GM21381 (cell line): ENCODE data around the gene LCMT2.

Experiments used
- ATAC-seq: cut with Tn5 transposase; IDR thresholded peaks from one replicate; pipeline ENCODE4 v1.9.1; 2021; ENCODE audit warnings: mild to moderate bottlenecking, moderate library complexity; ENCODE audit not compliant: unreplicated experiment

Gene LCMT2

DNA sequence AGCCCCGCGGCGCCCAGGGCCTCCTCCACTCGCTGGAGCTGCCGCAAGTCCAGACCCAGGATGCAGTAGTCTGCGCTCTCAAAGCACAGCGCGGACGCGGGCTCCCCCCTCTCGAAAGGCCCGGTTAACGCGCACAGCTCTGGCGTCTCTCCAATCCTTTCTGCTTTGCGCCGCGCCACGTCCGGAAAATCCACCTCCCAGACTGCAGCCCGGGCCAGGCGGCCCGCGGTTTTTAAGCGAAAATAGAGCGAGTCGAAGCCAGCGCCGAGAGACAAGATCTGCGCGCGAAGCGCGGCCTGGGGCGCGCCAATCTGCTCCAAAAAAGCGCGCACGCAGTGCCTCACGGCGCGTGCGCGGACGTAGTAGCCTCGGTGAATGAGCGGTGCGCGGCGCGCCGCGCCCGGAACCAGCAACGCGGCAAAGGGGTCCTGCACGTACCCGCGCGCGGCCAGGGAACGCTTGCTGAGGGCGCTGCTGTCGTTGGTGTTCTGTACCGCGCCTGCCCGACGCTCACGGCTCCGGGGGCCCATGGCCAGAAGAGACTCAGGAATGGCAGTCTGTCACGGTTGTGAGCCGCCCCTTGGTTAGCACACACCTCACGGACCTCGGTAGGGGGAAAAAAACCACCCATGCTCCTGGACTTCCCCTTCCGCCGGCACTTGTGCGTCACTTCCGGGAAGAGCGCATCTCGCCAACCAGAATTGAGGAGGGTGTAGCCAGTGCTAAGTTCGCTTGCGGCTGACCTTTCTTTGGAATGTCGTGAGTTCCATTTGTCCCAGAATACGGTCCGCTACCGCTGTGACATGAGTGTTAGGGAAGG is at the start of gene LCMT2:
LCMT2 (minus strand) TSS at position 614 of the 820 bp plus-strand sequence; CDS start at position 530, 84 bp downstream.
- ATAC-seq: peak; percentile 83

GRCh38 chr15:43378601-43379000 is 48.2 kb upstream of the LCMT2 start:
- no peak for ATAC-seq

GRCh38 chr15:43376017-43376705 is 45.8 kb upstream of the LCMT2 start:
- no peak for ATAC-seq

DNA sequence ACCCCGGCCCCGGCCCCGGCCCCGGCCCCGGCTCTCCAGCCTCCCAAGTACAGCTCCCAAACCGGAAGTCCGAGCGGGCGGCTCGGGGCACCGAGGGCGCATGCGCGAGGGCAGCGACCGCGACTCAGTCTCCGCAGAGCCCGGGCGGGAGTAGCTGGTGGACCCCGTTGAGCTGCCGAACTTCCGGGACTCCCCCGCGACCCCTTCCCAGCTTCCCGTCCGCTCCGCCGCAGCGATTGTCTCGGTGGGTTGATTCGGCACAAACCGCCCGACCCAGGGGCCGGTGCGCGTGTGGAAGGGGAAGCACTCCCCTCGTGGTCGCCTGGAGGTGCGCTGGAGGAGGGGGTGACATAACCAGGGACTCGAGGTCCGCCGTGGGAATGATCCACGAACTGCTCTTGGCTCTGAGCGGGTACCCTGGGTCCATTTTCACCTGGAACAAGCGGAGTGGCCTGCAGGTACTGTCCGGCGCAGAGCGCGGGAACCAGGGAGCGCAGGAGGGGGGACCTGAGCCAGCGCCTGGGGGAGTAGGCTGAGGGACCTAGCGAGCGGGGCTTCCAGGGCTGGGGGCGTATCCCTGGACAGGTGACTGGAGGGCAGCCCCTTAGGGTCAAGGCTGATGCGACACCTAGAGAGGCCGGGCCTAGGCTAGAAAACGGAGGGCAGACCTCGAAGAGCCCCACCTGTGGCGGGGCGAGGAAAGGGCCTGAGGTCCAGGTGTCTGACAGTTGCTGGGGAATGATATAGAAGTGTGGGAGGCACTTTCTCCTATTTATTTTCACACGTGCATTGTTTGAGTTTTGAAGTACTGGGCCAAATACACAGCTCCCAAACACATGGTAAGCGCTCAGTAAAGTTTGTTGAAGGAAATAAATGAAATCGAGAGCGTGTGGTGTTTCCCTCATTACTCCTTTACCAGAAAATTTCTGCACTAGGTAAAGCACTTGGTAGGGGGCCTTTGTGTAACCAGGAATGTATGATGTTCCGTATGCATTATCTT is 40.9 kb upstream of the LCMT2 start, which contains the start of the genes TUBGCP4 and ZSCAN29:
TUBGCP4 (plus strand) TSS at position 127 of the 1,000 bp plus-strand sequence; CDS start at position 381, 254 bp downstream.
ZSCAN29 (minus strand) TSS at position 69 of the 1,000 bp plus-strand sequence. CDS start 1,130 bp downstream, outside the sequence.
- peak; percentile 82 for ATAC-seq

DNA sequence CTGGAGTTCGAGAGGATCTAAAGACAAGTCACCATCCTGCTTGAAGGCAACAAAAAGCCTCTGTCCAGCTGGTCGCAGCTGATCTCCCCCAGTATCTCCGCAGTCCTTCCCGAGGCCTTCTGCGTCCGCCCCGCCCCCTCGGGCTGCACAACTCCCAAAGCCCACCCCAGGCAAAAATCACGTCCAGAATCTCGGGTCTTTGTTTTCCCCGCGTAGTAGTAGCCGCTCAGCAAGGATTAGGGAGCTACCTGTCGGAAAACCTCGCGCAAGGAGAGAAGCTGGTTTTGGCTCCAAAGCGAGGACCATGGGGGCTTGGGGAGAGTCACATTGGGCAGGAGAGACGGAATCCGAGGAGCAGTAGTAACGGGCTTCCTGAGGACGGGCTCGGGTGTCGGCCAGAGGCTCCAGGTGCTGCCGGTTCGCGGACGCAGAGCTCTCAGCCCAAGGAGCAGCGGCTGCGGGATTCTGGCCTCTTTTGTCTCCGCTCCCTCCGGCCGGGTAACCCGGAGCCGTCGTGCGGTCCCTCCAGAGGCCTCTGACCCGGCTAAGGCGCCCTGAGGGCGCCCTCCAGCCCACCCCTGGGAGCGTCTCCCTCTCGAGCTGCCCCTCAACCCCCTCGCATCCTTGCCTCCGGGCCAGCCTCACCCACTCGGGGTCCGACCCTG is 40.1 kb upstream of the LCMT2 start:
- peak; percentile 46 for ATAC-seq

DNA sequence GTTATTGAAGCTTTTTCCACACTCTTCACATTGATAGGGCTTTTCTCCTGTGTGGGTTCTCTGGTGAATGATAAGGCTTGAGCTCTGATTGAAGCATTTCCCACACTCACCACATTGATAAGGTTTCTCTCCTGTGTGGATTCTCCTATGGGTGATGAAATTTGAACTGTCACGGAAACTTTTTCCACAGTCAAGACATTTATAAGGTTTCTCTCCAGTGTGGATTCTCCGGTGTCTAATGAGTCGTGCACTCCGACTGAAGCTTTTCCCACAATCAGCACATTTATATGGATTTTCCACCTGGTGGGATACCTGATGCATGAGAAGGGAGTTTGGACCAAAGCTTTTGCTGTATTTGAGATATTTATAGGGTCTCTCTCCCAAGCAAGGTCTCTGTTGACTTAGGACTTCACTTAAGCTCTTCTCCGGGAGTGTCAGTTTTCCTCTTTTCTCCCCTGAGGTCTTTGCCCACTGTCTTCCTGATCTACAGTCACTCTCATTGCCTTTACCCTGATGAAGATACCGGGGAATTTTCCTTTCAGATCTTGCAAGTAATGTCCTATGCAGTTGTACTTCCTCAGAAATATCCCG is 31.0 kb upstream of the LCMT2 start:
- no peak for ATAC-seq

- no peak for ATAC-seq
These were observed 30.4 kb upstream of the LCMT2 start for GRCh38 chr15:43360821-43361220.

DNA sequence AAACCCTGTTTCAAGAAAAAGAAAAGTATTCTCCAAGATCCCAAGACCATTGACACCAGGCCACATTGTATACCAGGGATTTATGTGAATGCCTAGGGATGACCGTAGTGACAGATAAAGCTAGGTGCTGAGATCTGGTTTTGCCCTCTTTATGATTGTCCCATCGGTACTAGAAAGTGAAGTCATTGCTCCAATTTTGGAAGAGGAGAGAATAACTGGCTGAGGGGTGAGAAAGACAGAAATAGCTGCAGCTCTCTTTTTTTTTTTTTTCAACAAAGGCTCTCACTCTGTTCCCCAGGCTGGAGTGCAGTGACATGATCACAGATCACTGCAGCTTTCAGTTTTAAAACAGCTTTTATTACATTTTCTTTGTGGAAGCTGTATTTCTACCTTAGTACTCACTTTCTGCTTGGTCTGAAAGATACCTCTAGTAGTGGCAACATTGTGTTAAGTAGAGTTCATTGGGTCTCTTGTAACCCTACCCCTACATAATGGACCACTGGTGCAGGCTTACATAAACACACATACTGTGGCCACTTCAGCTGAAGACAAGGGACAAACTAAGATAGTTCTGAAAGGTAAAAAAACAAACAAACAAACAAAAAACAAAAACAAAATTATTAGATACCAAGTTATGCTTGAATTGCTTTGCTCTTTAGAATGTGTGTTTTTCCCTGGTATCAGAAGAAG is 22.5 kb upstream of the LCMT2 start:
- no peak for ATAC-seq

DNA sequence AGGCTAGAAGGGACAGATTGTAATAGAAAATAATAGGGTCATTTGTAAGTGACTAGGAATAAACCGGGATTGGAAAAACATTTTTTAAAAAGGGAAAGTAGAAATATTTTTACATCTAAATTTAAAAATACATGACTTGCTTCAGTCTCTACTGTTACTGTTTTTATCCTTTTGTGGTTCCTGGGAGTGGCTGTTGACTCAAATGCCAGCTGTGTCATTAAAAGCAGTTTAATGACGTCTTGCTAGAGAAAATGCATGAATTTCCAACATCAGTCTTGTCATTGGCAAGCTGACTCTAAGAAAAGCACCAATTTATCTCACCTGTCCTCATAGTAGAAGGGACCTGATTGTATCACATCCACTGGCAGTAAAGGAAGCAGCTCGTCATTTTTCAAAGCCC is 16.7 kb upstream of the LCMT2 start:
- ATAC-seq: no peak

DNA sequence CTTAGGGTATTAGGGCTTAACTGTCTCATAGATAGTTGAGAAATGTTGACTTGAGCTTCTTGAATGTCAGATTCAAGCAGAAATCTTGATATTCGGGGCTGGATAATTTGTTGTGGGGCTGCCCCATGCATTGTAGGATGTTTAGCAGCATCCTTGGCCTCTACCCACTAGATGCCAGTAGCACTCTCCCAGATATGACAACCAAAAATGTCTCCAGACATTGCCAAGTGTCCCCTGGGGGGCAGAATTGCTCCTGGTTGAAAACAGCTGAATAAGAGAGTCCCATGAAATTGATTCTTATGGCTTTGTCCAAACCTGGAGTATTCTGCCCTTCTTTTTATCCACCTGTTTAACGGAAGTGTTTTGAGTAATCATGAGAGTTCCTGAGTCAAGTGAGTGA is 15.9 kb upstream of the LCMT2 start:
- no peak for ATAC-seq

GRCh38 chr15:43330780-43331087 is 361 bp upstream of the LCMT2 start:
- ATAC-seq: peak; percentile 14

GRCh38 chr15:43329217-43329959 is 985 bp downstream of the LCMT2 start:
- ATAC-seq: no peak

DNA sequence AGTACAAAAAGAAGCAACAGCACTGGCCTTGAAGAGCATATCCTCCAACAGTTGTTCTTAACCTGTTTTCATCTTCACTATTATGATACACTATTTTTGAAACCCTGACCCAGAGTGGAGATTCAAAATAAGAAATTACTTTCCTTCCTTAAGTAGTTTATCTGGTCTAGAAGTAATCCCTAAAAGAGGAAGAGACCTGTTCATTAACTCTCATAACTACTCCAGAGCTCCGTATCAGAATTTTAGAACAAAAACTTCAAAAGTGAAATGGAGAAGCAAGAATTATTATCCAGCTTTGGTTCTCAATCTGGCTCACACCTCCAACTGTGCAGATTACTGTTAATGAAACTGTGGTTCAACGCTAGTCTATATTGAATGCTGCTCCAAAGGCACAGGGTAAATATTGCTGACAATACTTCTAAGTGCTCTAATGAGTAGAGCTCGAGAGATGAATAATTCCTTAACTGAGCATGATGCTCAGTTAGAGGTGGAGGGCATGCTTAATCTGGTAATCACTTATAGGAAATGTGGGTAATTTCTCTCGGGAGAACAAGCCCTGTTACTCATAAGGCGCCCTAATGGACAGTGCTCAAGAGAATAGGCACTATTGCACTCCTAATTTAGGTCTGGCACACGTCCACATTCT is 5.2 kb downstream of the LCMT2 start:
- no peak for ATAC-seq

GRCh38 chr15:43318990-43319771 is 11.2 kb downstream of the LCMT2 start:
- ATAC-seq: no peak

- ATAC-seq: no peak
These were observed 12.7 kb downstream of the LCMT2 start for GRCh38 chr15:43317566-43318184.

DNA sequence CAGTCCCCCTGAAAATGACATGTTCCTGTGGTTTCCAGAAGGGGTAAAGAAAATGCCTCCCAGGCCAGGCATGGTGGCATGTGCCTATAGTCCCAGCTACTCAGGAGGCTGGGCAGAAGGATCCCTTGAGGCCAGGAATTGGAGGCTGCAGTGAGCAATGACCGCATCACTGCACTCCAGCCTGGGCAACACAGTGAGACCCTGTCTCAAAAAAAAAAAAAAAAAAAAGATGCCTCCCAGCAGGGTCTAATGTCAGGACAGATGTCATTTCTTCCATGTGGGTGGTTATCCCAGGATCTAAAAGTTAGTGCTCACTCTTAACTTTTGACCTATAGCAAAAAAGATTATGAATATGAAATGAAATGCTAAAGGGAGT is 13.4 kb downstream of the LCMT2 start:
- no peak for ATAC-seq
